RWPE2 (cell line): ENCODE data around the gene ZNF653.
"Not testable (repeated sequence)": the region's sequence is repeated elsewhere in the genome, so short reads cannot be mapped to it uniquely, and the experiment has no call there.

ENCODE experiments used
- ATAC-seq: fragments of 200-7000 bp; cut with Tn5 transposase; 3 replicates; pipeline ENCODE4 v1.9.1; 2021; ENCODE audit warnings: low read depth
- DNase-seq: peaks from one replicate; pipeline ENCODE4 v3.0.0-alpha.2; 2020; ENCODE audit warnings: low spot score
- H3K27ac ChIP-seq: fragments of 450-650 bp; 2 replicates; pipeline ENCODE4 v1.5.1; 2017; ENCODE audit warnings: mild to moderate bottlenecking; ENCODE audit not compliant: poor library complexity, severe bottlenecking
- H3K27me3 ChIP-seq: fragments of 250-450 bp; sonication (Bioruptor Pico); 2 replicates; pipeline ENCODE4 v1.5.1; 2021; ENCODE audit warnings: mild to moderate bottlenecking, moderate library complexity; ENCODE audit not compliant: insufficient read depth, poor library complexity, severe bottlenecking
- H3K36me3 ChIP-seq: fragments of 250-450 bp; sonication (Bioruptor Pico); 2 replicates; pipeline ENCODE4 v1.5.1; 2020; ENCODE audit warnings: low read depth, mild to moderate bottlenecking, moderate library complexity
- H3K4me1 ChIP-seq: fragments of 250-450 bp; sonication (Bioruptor Pico); 2 replicates; pipeline ENCODE4 v1.5.1; 2021; ENCODE audit warnings: mild to moderate bottlenecking, moderate library complexity; ENCODE audit not compliant: insufficient read depth, poor library complexity, severe bottlenecking
- H3K4me3 ChIP-seq: fragments of 250-450 bp; sonication (Bioruptor Pico); 2 replicates; pipeline ENCODE4 v1.5.1; 2021; ENCODE audit warnings: mild to moderate bottlenecking, moderate library complexity; ENCODE audit not compliant: severe bottlenecking
- H3K9me3 ChIP-seq: fragments of 250-450 bp; sonication (Bioruptor Pico); 2 replicates; pipeline ENCODE4 v1.5.1; 2021; ENCODE audit warnings: mild to moderate bottlenecking, moderate library complexity; ENCODE audit not compliant: severe bottlenecking
- TF ChIP-seq, protein P1 (sequence below): fragments of 450-650 bp; IDR thresholded peaks from one replicate; pipeline ENCODE4 v1.5.1; 2017; ENCODE audit warnings: mild to moderate bottlenecking, moderate library complexity; ENCODE audit not compliant: poor library complexity, severe bottlenecking

ZNF653 gene

DNA sequence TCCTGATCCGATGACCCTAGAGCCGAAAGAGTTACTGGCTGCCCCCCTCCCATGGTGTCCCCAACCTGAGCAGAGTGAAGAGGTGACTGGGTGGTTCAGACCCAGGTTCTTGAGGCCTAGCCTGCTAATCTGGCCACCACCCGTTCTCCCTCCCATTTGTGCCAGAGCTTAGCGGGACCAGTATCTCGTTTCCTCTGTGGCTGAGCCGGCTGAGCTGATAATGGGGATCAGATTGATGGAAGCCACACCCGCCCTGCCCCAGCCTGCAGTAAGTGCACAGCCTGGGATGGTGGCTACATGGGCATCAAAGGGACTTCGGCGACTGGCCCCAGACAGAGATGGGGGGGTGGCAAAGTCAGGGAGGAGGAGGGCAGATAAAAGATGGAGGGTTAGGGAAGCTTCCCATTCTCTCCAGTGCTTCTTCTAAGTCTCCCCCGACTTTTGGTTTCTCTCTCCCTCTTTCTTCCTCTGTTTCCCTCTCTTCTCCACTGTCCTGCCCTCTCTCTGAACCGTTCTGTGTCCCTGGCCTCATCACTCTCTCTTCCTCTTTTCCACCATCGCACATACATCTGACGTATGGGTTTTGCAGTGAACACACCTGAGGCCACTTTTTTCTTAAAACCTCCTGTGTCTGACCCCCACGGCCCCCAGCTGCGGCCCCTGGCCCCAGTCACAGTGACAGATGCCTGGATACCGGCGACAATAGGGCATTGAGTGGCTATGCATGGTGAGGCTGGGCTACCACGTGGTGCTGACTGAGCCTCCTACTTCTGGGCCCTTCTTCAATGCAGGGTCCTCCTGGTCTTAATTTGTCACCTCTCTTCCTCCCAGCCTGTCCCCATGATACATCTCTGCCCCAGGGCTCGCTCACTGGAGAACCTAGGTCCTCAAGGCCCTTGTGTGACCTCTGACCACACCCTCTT, 27.2 kb downstream of the ZNF653 start:
- no peak for ATAC-seq
- no peak overlapping the region for H3K4me3 ChIP-seq
- no peak for DNase-seq
- H3K36me3 ChIP-seq = no peaks in the 10 kb centered on the region
- H3K27ac ChIP-seq = no peak overlapping the region
- TF ChIP-seq, protein P1, sequence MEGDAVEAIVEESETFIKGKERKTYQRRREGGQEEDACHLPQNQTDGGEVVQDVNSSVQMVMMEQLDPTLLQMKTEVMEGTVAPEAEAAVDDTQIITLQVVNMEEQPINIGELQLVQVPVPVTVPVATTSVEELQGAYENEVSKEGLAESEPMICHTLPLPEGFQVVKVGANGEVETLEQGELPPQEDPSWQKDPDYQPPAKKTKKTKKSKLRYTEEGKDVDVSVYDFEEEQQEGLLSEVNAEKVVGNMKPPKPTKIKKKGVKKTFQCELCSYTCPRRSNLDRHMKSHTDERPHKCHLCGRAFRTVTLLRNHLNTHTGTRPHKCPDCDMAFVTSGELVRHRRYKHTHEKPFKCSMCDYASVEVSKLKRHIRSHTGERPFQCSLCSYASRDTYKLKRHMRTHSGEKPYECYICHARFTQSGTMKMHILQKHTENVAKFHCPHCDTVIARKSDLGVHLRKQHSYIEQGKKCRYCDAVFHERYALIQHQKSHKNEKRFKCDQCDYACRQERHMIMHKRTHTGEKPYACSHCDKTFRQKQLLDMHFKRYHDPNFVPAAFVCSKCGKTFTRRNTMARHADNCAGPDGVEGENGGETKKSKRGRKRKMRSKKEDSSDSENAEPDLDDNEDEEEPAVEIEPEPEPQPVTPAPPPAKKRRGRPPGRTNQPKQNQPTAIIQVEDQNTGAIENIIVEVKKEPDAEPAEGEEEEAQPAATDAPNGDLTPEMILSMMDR = no peak
- H3K4me1 ChIP-seq = no peaks in the 10 kb centered on the region
- H3K27me3 ChIP-seq = peaks cover 27% of the 10 kb centered on the region
- no peaks in the 10 kb centered on the region for H3K9me3 ChIP-seq

DNA sequence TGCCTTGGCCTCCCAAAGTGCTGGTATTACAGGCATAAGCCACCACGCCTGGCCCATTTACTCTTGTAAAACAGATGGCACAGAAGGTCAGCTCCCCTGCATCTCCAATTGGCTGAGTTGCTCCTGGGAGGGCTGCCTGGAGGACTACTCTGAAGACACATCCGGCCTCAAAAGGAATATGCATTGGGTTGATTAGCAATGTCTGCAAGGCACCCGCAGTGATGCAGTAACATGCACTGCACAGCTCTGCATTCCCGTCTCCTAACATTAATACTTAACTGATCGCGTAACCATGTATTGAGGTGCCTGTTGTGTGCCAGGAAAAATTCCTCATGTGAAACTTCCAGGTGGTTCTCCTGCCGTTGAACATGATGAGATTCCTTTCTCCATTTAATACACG, 29.8 kb downstream of the ZNF653 start:
- DNase-seq = no peak
- H3K4me3 ChIP-seq = no peak overlapping the region
- TF ChIP-seq, protein P1 = no peak
- H3K27ac ChIP-seq = no peak overlapping the region
- H3K4me1 ChIP-seq = no peaks in the 10 kb centered on the region
- H3K27me3 ChIP-seq = peaks cover 10% of the 10 kb centered on the region
- H3K9me3 ChIP-seq = no peaks in the 10 kb centered on the region
- no peaks in the 10 kb centered on the region for H3K36me3 ChIP-seq
- no peak for ATAC-seq

DNA sequence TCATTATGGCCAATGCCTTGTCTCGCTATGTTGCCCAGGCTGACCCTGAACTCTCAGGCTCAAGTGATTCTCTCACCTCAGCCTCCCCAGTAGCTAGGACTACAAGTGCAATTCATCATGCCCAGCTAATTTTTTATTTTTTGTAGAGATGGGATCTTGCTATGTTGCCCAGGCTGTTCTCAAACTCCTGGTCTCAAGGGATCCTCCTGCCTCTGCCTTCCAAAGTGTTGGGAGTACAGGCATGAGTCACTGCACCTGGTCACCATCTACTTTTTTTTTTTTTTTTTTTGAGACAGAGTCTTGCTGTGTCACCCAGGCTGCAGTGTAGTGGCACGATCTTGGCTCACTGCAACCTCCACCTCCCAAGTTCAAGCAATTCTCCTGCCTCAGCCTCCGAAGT, 30.3 kb downstream of the ZNF653 start:
- H3K4me1 ChIP-seq, DNase-seq, H3K27me3 ChIP-seq, H3K4me3 ChIP-seq, H3K9me3 ChIP-seq, H3K36me3 ChIP-seq, H3K27ac ChIP-seq, ATAC-seq: not testable (repeated sequence)

DNA sequence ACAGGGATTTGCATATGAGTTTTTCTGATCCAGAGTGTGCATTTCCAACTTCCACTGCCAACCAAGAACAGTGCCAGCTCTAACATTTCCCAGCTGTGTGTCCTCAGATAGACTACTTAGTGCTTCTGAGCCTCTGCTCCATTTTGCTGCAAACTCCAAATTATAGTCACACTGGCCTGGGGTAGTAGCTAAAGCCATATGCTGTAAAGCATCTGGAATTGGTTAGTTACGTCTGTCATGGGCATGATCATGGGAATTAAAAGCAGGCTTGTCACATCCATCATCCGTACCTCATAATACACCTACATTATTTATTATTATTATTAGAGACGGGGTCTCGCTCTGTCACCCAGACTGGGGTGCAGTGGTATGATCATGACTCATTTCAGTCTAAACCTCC, 31.9 kb downstream of the ZNF653 start:
- no peaks in the 10 kb centered on the region for H3K36me3 ChIP-seq
- DNase-seq = no peak
- ATAC-seq = no peak
- H3K9me3 ChIP-seq = no peaks in the 10 kb centered on the region
- TF ChIP-seq, protein P1 = no peak
- H3K27me3 ChIP-seq = no peaks in the 10 kb centered on the region
- no peak overlapping the region for H3K27ac ChIP-seq
- no peak overlapping the region for H3K4me3 ChIP-seq
- no peaks in the 10 kb centered on the region for H3K4me1 ChIP-seq

DNA sequence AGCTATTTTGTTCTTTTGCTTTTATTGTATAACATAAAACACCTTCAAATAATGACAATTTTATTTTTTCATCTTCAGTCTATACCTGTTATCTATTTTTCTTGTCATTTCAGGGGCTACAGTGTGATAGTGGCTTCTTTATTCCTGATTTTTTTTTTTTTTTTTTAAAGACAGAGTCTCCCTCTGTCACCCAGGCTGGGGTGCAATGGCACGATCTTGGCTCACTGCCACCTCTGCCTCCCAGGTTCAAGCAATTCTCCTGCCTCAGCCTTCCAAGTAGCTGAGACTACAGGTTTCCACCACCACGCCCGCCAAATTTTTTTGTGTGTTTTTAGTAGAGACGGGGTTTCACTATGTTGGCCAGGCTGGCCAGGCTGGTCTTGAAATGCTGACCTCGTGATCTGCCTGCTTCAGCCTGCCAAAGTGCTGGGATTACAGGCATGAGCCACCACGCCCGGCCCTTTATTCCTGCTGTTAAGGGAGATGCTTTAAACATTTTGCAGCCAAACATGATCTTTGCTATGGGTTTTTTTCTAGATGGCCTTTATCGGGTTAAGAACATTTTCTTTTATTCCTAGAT, 37.3 kb downstream of the ZNF653 start:
- not testable (repeated sequence) for H3K27ac ChIP-seq, H3K9me3 ChIP-seq, H3K27me3 ChIP-seq, DNase-seq, ATAC-seq, H3K4me3 ChIP-seq, H3K4me1 ChIP-seq, H3K36me3 ChIP-seq
